ENCODE results near the gene FSD2.

Gene FSD2

DNA sequence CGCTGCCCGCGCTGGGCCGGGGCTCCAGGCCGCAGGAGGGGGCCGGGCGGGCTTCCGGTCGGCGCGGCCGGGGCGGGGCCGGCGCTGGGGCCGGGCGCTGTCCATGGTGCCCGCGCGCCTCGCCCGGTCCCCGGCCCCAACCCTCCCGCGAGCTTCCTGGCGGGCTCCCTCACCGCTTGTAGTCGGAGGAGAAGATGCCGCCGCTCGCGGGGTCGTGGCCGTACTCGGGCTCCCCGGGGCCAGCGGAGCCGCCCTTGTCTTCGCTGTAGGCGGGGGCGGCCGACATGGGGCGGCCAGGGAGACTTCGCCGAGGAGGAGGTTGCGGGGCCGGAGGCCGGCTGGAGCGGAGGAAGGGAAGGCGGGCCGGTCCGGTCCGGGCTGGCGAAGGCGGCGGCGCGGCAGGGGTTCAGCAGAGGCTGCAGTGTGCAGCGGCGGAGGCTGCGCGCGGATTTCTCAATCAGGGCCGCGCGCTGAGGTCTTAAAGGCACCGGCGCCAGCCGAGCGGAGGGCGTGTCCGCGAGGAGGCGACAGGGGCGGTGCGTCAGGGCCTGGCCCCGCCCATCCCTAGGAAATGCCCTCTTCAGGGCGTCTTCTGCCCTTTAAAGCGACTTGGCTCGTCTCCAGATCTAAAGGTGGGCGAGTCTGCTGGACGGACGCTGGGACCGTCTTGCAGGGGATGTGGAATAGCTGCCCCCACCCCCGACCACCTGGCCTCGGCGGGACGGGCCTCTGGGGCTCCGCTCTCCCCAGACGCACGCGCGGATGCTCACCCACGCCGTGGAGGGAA lies 96.3 kb downstream of the FSD2 start, which contains the start of gene AP3B2:
TSS of gene AP3B2 (minus strand) at position 455 of the 787 bp plus-strand sequence. CDS start at position 286, 169 bp downstream.
- no peak for TF ChIP-seq GATA2 (IDR thresholded peaks at IDR 0.05; ENCODE audit: low read depth, low read length)
- TF ChIP-seq GATA3 (IDR thresholded peaks at IDR 0.05; ENCODE audit: low read depth, low read length): no peak

DNA sequence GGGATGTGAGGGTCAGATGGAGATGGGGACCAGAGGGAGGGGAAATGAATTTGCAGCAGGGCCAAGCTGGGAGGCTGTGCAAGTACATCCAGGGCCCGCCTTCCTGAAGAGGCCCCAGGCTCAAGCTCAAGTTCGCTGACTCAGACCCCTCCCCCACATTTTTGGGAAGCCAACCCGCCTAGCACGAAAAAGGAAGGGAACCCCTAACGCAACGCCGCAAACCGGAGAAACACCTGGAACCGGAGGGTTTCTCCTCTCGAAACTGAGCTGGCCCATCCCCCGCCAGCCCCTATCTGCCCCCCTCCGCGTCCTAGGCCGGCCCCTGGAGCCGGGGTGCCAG lies 96.8 kb downstream of the FSD2 start:
- TF ChIP-seq GATA2 (IDR thresholded peaks at IDR 0.05; ENCODE audit: low read depth, low read length) (no peak), GATA3 (IDR thresholded peaks at IDR 0.05; ENCODE audit: low read depth, low read length) (no peak)

Data from SH-SY5Y (cell line).